Liver (tissue), 9 donors: ENCODE data around the gene NFIL3. TPM values are rescaled to one million over a fixed set of nuclear protein-coding genes. Genes with fewer than 3 reads are reported as not detected.

Experiments used
- DNase-seq: peaks from one replicate; pipeline ENCODE4 v3.0.0-alpha.2; 2017; ENCODE audit warnings: low spot score
- H3K27ac ChIP-seq, 2 donors: one replicate each; pipeline ENCODE4 v1.7.0; 2013; ENCODE audit warnings: inconsistent platforms in 2 of 2, low read length in 2 of 2, control low read depth in 1 of 2, low read depth in 1 of 2, mild to moderate bottlenecking in 1 of 2
- H3K27me3 ChIP-seq, 4 donors: one replicate each; pipeline versions ENCODE4 v1.6.1 to v1.7.0; 2013; ENCODE audit warnings: low read length in 3 of 4, inconsistent platforms in 1 of 4, mild to moderate bottlenecking in 1 of 4, moderate library complexity in 1 of 4; ENCODE audit not compliant: control insufficient read depth in 4 of 4, insufficient read depth in 4 of 4
- H3K36me3 ChIP-seq, 4 donors: one replicate each; pipeline versions ENCODE4 v1.6.1 to v1.7.0; 2013; ENCODE audit warnings: low read length in 3 of 4, mild to moderate bottlenecking in 3 of 4, low read depth in 1 of 4, moderate library complexity in 1 of 4; ENCODE audit not compliant: control insufficient read depth in 4 of 4, insufficient read depth in 3 of 4
- H3K4me1 ChIP-seq, 4 donors: one replicate each; pipeline versions ENCODE4 v1.6.1 to v1.7.0; 2013; ENCODE audit warnings: low read length in 3 of 4, mild to moderate bottlenecking in 3 of 4, moderate library complexity in 1 of 4; ENCODE audit not compliant: control insufficient read depth in 4 of 4, insufficient read depth in 4 of 4
- H3K4me3 ChIP-seq, 3 donors: one replicate each; pipeline versions ENCODE4 v1.6.1 to v1.7.0; 2013; ENCODE audit warnings: low read length in 3 of 3, control low read depth in 1 of 3, low read depth in 1 of 3, mild to moderate bottlenecking in 1 of 3
- H3K9ac ChIP-seq, 2 donors: one replicate each; pipeline ENCODE4 v1.7.0; 2013; ENCODE audit warnings: low read length in 2 of 2, mild to moderate bottlenecking in 2 of 2, moderate library complexity in 2 of 2, control low read depth in 1 of 2, low read depth in 1 of 2
- H3K9me3 ChIP-seq, 4 donors: one replicate each; pipeline versions ENCODE4 v1.6.1 to v1.7.0; 2013; ENCODE audit warnings: low read length in 3 of 4; ENCODE audit not compliant: control insufficient read depth in 4 of 4
- ATF3 ChIP-seq: IDR thresholded peaks from 2 replicates; pipeline ENCODE4 v1.6.1; 2016; ENCODE audit warnings: antibody characterized with exemption
- CTCF ChIP-seq: fragments of 150-350 bp; IDR thresholded peaks from 2 replicates; pipeline ENCODE4 v1.5.1; 2017; ENCODE audit warnings: improper control_type of control experiment, low read depth, low read length; ENCODE audit not compliant: missing input control
- EGR1 ChIP-seq, 2 donors: IDR thresholded peaks; 2 replicates each; pipeline ENCODE4 v1.6.1; 2016 to 2018; ENCODE audit warnings: antibody characterized with exemption in 2 of 2, low read depth in 2 of 2
- FOXA1 ChIP-seq: IDR thresholded peaks from 2 replicates; pipeline ENCODE4 v1.6.1; 2016; ENCODE audit warnings: antibody characterized with exemption
- FOXA2 ChIP-seq: IDR thresholded peaks from 2 replicates; pipeline ENCODE4 v1.6.1; 2016; ENCODE audit warnings: antibody characterized with exemption
- GABPA ChIP-seq, 2 donors: IDR thresholded peaks in 1 of 2; conservative IDR thresholded peaks in 1 of 2; 2 replicates each; pipeline ENCODE4 v1.6.1; 2016; ENCODE audit warnings: antibody characterized with exemption in 2 of 2, mild to moderate bottlenecking in 1 of 2, moderate library complexity in 1 of 2
- HNF4A ChIP-seq, 2 donors: conservative IDR thresholded peaks; 2 replicates each; pipeline ENCODE4 v1.6.1; 2016; ENCODE audit warnings: antibody characterized with exemption in 2 of 2, mild to moderate bottlenecking in 2 of 2
- HNF4G ChIP-seq: IDR thresholded peaks from 2 replicates; pipeline ENCODE4 v1.6.1; 2016; ENCODE audit warnings: antibody characterized with exemption
- JUND ChIP-seq, 2 donors: IDR thresholded peaks; 2 replicates each; pipeline ENCODE4 v1.6.1; 2016; ENCODE audit warnings: antibody characterized with exemption in 2 of 2
- MAX ChIP-seq: IDR thresholded peaks from 2 replicates; pipeline ENCODE4 v1.6.1; 2016; ENCODE audit warnings: antibody characterized with exemption
- NR2F2 ChIP-seq: IDR thresholded peaks from 2 replicates; pipeline ENCODE4 v1.6.1; 2016; ENCODE audit warnings: antibody characterized with exemption
- RAD21 ChIP-seq, 2 donors: IDR thresholded peaks; 2 replicates each; pipeline ENCODE4 v1.6.1; 2016; ENCODE audit warnings: antibody characterized with exemption in 2 of 2, mild to moderate bottlenecking in 2 of 2
- REST ChIP-seq: IDR thresholded peaks from 2 replicates; pipeline ENCODE4 v1.6.1; 2016; ENCODE audit warnings: antibody characterized with exemption, mild to moderate bottlenecking
- RXRA ChIP-seq, 2 donors: IDR thresholded peaks; 2 replicates each; pipeline ENCODE4 v1.6.1; 2017 to 2018; ENCODE audit warnings: antibody characterized with exemption in 2 of 2, mild to moderate bottlenecking in 1 of 2
- SP1 ChIP-seq: IDR thresholded peaks from 2 replicates; pipeline ENCODE4 v1.6.1; 2018; ENCODE audit warnings: antibody characterized with exemption, mild to moderate bottlenecking
- TAF1 ChIP-seq: conservative IDR thresholded peaks from 2 replicates; pipeline ENCODE4 v1.6.1; 2016; ENCODE audit warnings: antibody characterized with exemption, mild to moderate bottlenecking
- YY1 ChIP-seq: IDR thresholded peaks from 2 replicates; pipeline ENCODE4 v1.6.1; 2016; ENCODE audit warnings: antibody characterized with exemption, mild to moderate bottlenecking
- ZBTB33 ChIP-seq: IDR thresholded peaks from 2 replicates; pipeline ENCODE4 v1.6.1; 2016; ENCODE audit warnings: antibody characterized with exemption
- WGBS: extraction: QIAGEN DNeasy Blood & Tissue Kit; methylation state at CpG from one replicate; pipeline ENCODE4 v1.1.7; 2013; 5-methylcytosine and 5-hydroxymethylcytosine counted together
- polyA plus RNA-seq, 2 donors: library from polyadenylated mRNA; stranded (reverse) in 1 of 2; unstranded in 1 of 2; fragments of 200-250 nt in 1 of 2; fragments of >200 nt in 1 of 2; fragmentation: Nextera tagmentation in 1 of 2; extraction: Ambion mirVana in 1 of 2; gene quantifications; one replicate each; pipeline versions ENCODE4 v1.2.1 to v1.2.3, GENCODE V29; 2013 to 2015
- total RNA-seq, 2 donors: library from RNA; depleted of rRNA; stranded (reverse); fragments of >200 nt; gene quantifications; one replicate each; pipeline ENCODE4 v1.2.3, GENCODE V29; 2014
- donor health status: healthy.
- donor health status: healthy.
- donor health status: healthy.
- donor health status: healthy.
- donor health status: healthy.

The NFIL3 gene
- total and polyA plus RNA-seq, 4 donors, result 6.6 to 20.2 (median 8.5) TPM

GRCh38 chr9:91443994-91444392, 20.4 kb upstream of the NFIL3 start:
- Histone ChIP-seq H3K4me3 (no peak overlapping the region), H3K9me3 (peaks cover 0 to 4% (median 3%) of the 10 kb centered on the region in 4 donors), H3K27ac (no peak overlapping the region), H3K4me1 (no peaks in the 10 kb centered on the region), H3K36me3 (no peaks in the 10 kb centered on the region), H3K27me3 (no peaks in the 10 kb centered on the region), H3K9ac (no peak overlapping the region)
- TF ChIP-seq FOXA1 (no peak), FOXA2 (no peak), MAX (no peak), CTCF (no peak)
- no peak for DNase-seq

- Histone ChIP-seq H3K27me3 (no peaks in the 10 kb centered on the region), H3K27ac (no peak overlapping the region), H3K36me3 (no peaks in the 10 kb centered on the region), H3K9me3 (peaks cover 0 to 4% (median 3%) of the 10 kb centered on the region in 4 donors), H3K4me1 (no peaks in the 10 kb centered on the region), H3K4me3 (no peak overlapping the region), H3K9ac (no peak overlapping the region)
- DNase-seq, result no peak
- TF ChIP-seq ATF3 (no peak), MAX (no peak), RAD21 (IDR thresholded peaks at IDR 0.05) (no peak), TAF1 (no peak), RXRA (IDR thresholded peaks at IDR 0.05) (no peak), NR2F2 (no peak), REST (no peak), HNF4G (no peak), YY1 (no peak), GABPA (IDR thresholded peaks at IDR 0.05 in 1 of 2, conservative IDR thresholded peaks at IDR 0.05 in 1 of 2) (no peak), JUND (IDR thresholded peaks at IDR 0.05) (no peak), FOXA1 (no peak), CTCF (no peak), FOXA2 (no peak), HNF4A (conservative IDR thresholded peaks at IDR 0.05) (no peak), ZBTB33 (no peak), SP1 (no peak), EGR1 (IDR thresholded peaks at IDR 0.05; ENCODE audit: low read depth in 2 of 2) (no peak)
- 90% methylated on average over 8 of the region's 8 CpGs for WGBS
Observed at GRCh38 chr9:91443321-91443993, 19.8 kb upstream of the NFIL3 start.
